ENCODE measurements around the gene PRSS50. TPM values are rescaled to one million over a fixed set of nuclear protein-coding genes. Genes with fewer than 3 reads are reported as not detected.

PRSS50 gene
- total RNA-seq, 1 donor from 2014 or later, result 1.2 TPM

DNA sequence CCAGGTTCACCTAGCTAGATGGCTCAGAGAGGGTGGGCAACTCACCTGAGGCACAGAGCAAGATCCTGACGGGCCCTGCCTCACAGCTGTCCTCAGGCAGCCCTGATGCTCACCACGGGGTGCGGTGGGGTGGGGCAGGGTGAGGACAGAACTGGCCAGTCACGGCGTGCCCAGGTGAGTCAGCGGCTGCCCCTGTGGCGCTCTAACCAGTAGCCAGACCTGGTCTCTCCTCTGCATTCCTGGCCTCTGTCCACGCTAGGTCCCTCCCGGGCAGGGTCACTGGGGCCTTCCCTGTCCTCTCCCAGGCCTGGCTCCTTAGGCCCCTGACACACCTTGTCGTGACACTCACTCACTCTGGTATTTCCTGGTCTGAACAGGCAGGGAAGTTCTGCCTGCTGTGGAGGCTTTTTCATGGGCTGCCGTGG is 25.1 kb downstream of the PRSS50 start:
- Mint-ChIP-seq H3K36me3 (no peaks in the 10 kb centered on the region), H3K27me3 (peaks cover 6% of the 10 kb centered on the region)

DNA sequence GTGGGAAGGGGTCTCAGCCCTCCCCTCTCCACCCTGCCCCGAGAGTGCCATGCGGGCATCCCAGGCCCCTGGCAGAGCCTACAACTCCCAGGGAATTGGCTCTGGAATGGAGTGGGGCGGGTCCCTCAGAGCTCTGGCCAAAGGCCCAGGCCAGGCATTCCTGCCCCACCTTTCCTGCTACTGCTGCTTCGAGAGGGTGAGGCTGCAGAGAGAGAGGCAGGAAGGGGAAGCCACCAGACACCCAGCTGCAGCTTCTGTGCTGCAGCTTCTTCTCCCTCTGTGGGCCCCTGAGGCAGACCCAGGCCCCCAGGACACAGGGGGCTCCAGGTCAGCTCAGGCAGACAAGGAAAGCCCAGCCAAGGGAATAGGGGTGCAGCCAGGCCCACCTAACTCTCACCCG is 26.9 kb downstream of the PRSS50 start:
- no peaks in the 10 kb centered on the region for H3K36me3 Mint-ChIP-seq
- H3K4me1 Mint-ChIP-seq (ENCODE audit: unreplicated experiment), result peaks cover 5% of the 10 kb centered on the region
- TF ChIP-seq, protein P1, sequence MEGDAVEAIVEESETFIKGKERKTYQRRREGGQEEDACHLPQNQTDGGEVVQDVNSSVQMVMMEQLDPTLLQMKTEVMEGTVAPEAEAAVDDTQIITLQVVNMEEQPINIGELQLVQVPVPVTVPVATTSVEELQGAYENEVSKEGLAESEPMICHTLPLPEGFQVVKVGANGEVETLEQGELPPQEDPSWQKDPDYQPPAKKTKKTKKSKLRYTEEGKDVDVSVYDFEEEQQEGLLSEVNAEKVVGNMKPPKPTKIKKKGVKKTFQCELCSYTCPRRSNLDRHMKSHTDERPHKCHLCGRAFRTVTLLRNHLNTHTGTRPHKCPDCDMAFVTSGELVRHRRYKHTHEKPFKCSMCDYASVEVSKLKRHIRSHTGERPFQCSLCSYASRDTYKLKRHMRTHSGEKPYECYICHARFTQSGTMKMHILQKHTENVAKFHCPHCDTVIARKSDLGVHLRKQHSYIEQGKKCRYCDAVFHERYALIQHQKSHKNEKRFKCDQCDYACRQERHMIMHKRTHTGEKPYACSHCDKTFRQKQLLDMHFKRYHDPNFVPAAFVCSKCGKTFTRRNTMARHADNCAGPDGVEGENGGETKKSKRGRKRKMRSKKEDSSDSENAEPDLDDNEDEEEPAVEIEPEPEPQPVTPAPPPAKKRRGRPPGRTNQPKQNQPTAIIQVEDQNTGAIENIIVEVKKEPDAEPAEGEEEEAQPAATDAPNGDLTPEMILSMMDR (conservative IDR thresholded peaks at IDR 0.05), result no peak
- H3K9me3 Mint-ChIP-seq, result no peaks in the 10 kb centered on the region
- H3K27me3 Mint-ChIP-seq, result peaks cover 6% of the 10 kb centered on the region
- DNase-seq (ENCODE audit: extremely low spot score, unreplicated experiment), result no peak
- H3K4me3 Mint-ChIP-seq, result no peak overlapping the region
- peak overlapping the region; percentile 98 for H3K27ac Mint-ChIP-seq

More for the DNA sequence above, 25.1 kb downstream of the PRSS50 start:
- DNase-seq (ENCODE audit: extremely low spot score, unreplicated experiment), result no peak
- peaks cover 5% of the 10 kb centered on the region for H3K4me1 Mint-ChIP-seq (ENCODE audit: unreplicated experiment)
- peak overlapping the region; percentile 90 for H3K4me3 Mint-ChIP-seq
- no peaks in the 10 kb centered on the region for H3K9me3 Mint-ChIP-seq
- H3K27ac Mint-ChIP-seq, result peak overlapping the region; percentile 98
- TF ChIP-seq, protein P1 (conservative IDR thresholded peaks at IDR 0.05), result no peak

GRCh38 chr3:46685446-46685845 is 32.2 kb downstream of the PRSS50 start:
- TF ChIP-seq, protein P1 (conservative IDR thresholded peaks at IDR 0.05), result no peak
- DNase-seq (ENCODE audit: extremely low spot score, unreplicated experiment), result no peak
- peaks cover 4% of the 10 kb centered on the region for H3K4me1 Mint-ChIP-seq (ENCODE audit: unreplicated experiment)
- no peak overlapping the region for H3K27ac Mint-ChIP-seq
- H3K36me3 Mint-ChIP-seq, result no peaks in the 10 kb centered on the region
- H3K4me3 Mint-ChIP-seq, result no peak overlapping the region
- no peaks in the 10 kb centered on the region for H3K9me3 Mint-ChIP-seq
- H3K27me3 Mint-ChIP-seq, result no peaks in the 10 kb centered on the region

DNA sequence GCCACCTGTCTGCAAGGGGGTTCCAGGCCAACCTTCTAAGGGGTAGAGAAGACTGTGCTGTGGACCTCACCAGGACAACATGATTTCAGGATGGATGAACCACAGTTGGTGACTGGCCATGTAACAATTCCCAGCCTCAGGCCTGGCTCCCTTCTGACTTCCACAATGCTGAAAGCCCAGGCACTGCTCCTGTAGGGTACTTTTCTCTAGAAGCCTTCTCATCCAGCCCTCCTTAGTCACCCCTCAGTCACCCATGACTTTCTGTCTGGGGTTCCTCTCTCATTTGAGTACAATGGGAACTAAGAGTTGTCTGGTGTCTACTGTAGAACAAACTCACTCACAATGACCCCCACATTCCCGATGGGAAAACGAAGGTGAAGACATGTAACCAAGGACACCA is 32.8 kb downstream of the PRSS50 start:
- Mint-ChIP-seq H3K27ac (no peak overlapping the region), H3K36me3 (no peaks in the 10 kb centered on the region), H3K27me3 (no peaks in the 10 kb centered on the region), H3K9me3 (no peaks in the 10 kb centered on the region), H3K4me1 (ENCODE audit: unreplicated experiment) (peaks cover 5% of the 10 kb centered on the region), H3K4me3 (no peak overlapping the region)
- no peak for DNase-seq (ENCODE audit: extremely low spot score, unreplicated experiment)
- TF ChIP-seq, protein P1 (conservative IDR thresholded peaks at IDR 0.05), result no peak

GRCh38 chr3:46682974-46683373 is 34.7 kb downstream of the PRSS50 start:
- DNase-seq (ENCODE audit: extremely low spot score, unreplicated experiment), result no peak
- peaks cover 5% of the 10 kb centered on the region for H3K4me1 Mint-ChIP-seq (ENCODE audit: unreplicated experiment)
- no peak overlapping the region for H3K27ac Mint-ChIP-seq
- H3K27me3 Mint-ChIP-seq, result no peaks in the 10 kb centered on the region
- peaks cover 4% of the 10 kb centered on the region for H3K36me3 Mint-ChIP-seq
- H3K4me3 Mint-ChIP-seq, result no peak overlapping the region
- TF ChIP-seq, protein P1 (conservative IDR thresholded peaks at IDR 0.05), result no peak
- no peaks in the 10 kb centered on the region for H3K9me3 Mint-ChIP-seq

Data from type B pancreatic cell (in vitro differentiated cells).